Measurements from ENCODE around the gene ZNF440. TPM values are rescaled to one million over a fixed set of nuclear protein-coding genes. Genes with fewer than 3 reads are reported as not detected.
"Not testable (repeated sequence)": the region's sequence is repeated elsewhere in the genome, so short reads cannot be mapped to it uniquely, and the experiment has no call there.

The ZNF440 gene
- total RNA-seq: 20.9 TPM

DNA sequence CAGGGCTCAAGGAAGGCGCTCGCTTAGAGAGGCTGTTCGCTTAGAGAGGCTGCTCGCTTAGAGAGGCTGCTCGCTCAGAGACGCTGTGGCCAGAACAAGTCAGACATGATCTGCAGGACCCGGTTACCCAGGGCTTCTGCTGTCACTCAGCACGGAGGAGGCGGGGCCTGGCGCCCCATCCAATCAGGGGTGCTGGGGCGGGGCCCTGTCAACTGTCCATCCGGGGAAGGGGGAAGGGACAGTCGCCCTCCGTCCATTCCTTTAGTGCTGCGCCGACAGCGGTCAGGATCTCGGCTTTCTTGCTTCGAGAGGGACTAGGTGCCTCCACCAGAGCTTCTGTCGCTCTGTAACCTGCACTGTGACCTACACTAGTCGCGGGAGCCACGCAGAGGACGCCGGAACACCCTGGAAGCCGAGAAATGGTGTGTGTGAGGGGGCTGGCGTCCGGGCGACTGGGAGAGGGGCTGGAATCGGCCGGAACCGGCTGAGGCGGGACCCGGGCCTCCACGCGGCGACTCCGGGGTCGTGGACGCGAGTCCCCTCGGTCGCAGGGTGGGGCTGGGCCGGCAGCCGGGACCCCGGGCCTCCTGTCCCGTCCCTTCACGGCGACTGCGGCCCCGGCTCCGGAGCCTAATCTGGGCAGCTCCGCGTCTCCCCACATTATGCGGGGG, at the start of gene ZNF440:
Gene ZNF440 (plus strand): TSS at position 245 of the 671 bp plus-strand sequence. CDS start 175 bp downstream, at position 420.
- peak; percentile 98 for DNase-seq

GRCh38 chr19:11766597-11767591, 47.2 kb upstream of the ZNF440 start, which contains the start of gene ZNF441:
Gene ZNF441 (plus strand): TSS chr19:11767000. CDS start chr19:11767194, 194 bp downstream.
- peak; percentile 96 for DNase-seq

DNA sequence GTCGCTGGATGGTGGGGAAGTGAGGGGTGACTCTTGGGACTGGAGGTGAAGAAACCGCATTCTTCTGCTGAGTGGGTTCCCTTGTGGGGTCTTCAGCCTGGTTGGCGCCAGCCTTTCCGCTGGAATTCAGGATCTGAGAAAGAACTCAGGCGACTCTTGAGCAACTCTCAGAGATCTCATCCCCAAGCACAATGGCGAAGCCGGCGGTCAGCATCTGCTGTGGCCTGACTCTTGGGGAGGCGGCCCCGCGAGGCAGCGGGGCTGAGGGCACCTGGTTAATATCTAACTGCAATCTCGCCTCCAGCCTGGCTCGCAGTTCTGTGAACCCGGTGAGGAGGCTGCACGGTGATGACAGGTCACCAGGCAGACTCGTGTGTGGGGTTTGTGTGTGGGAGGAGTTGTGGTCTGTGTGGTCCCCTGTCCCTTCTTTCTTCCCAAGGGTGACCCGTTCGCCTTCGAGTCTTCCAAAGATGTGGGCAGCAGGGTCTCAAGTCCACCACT, 46.4 kb upstream of the ZNF440 start:
- DNase-seq: no peak

DNA sequence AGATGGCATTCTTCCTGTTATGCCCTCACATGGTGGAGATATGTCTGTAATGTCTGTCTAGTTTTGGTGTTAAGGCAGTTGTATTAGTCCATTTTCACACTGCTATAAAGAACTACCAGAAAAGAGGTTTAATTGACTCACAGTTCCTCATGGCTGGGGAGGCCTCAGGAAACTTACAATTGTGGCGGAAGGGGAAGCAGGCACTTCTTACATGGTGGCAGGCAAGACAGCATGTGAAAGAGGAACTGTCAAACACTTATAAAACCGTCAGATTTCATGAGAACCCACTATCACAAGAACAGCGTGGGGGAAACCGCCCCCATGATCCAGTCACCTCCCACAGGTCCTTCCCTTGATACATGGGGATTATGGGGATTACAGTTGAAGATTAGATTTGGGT, 44.1 kb upstream of the ZNF440 start:
- no peak for DNase-seq

GRCh38 chr19:11771520-11771919, 42.6 kb upstream of the ZNF440 start:
- DNase-seq: not testable (repeated sequence)

DNA sequence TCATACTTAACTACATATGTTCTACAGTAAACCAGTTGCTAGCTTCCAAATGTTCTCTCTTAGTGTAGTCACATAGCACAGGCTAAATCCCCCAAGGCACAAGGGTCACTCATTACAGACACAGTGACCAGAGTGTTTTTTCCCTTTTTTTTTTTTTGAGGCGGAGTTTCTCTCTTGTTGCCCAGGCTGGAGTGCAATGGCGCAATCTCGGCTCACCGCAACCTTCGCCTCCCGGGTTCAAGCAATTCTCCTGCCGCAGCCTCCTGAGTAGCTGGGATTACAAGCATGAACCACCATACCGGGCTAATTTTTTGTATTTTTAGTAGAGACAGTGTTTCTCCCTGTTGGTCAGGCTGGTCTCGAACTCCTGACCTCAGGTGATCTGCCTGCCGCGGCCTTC, 37.4 kb upstream of the ZNF440 start:
- not testable (repeated sequence) for DNase-seq

DNA sequence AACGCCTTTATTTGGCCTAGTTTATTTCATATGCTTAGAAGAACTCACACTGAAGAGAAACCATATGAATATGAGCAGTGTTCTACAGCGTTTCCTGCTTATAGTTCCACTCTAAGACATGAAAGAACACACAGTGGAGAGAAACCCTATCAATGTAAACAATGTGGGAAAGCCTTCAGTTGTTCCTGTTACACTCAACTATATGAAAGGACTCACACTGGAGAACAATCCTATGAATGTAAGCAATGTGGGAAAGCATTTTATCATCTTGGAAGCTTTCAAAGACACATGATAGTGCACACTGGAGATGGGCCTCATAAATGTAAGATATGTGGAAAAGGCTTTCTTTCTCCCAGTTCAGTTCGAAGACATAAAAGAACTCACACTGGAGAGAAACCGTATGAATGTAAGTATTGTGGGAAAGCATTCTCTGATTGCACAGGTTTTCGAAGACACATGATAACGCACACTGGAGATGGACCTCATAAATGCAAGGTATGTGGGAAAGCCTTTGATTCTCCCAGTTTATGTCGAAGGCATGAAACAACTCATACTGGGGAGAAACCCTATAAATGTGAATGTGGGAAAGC, 33.5 kb upstream of the ZNF440 start:
- no peak for DNase-seq

GRCh38 chr19:11781295-11782057, 32.6 kb upstream of the ZNF440 start:
- no peak for DNase-seq

DNA sequence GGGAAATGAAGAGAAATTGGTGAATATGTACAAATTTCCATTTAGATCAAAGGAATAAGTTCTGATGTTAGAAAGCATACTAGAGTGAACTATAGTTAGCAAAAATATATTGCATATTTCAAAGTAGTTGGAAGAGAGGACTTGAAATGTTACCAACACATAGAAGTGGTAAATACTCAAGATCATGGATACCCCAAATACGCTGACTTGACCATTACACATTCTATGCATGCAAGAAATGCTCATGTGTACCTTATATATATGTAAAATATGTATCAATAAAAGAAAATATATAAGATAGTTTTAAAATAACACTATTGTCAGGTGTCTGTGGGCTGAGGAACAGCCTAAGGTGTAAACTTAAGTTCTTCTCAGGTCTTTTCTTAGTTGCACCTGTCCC, 30.3 kb upstream of the ZNF440 start:
- DNase-seq: no peak

DNA sequence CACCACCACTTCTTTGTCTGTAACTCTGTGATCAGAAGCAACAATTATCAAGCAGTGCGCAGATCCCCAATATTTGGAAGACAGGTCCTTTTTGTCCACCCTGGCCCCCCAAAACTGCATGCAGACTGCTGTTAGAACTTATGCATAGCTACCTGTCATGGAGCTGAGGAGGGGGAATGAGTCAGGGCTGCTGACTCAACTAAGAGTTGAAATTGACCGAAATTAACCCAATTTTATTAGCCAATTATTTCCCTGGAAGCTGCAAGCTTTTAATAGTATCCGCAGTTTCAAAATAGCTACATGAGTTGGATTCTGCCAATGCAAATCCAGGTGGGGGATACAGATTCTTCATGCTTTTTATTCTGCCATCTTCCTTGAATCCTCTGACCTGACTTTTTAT, 29.7 kb upstream of the ZNF440 start:
- DNase-seq: no peak

DNA sequence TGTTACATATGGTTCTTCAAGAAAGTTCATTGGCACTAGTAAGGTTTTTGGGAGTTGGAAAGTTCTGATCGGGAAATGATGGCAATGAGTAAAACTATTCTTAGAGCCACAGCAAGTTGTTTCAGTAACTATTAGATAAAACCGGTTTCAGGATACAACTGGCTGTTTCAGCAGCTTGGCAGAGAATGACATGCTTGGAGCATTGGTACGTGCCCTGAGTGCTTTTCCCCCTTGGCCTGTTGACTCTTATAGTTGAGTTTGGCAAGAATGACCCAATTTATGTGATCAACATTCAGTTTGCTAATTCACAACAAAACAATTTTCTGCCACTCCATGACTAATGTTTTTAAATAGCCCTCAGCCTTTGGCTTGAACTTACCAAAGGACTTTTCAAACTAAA, 26.5 kb upstream of the ZNF440 start:
- DNase-seq: no peak

DNA sequence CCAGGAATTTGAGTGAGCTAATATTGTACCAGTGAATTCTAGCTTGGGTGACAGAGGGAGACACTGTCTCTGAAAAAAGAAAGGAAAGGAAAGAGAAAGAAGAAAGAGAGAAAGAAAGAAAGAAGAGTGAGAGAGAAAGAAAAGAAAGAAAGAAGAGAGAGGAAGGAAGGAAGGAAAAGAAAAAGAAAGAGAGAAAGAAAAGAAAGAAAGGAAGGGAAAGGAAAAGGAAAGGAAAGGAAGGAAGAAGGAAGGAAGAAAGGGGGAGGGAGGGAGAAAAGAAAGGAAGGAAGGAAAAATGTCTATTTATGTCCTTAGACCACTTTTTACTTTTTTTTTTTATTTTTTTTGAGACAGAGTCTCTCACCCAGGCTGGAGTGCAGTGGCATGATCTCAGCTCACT, 21.1 kb upstream of the ZNF440 start:
- DNase-seq: no peak

DNA sequence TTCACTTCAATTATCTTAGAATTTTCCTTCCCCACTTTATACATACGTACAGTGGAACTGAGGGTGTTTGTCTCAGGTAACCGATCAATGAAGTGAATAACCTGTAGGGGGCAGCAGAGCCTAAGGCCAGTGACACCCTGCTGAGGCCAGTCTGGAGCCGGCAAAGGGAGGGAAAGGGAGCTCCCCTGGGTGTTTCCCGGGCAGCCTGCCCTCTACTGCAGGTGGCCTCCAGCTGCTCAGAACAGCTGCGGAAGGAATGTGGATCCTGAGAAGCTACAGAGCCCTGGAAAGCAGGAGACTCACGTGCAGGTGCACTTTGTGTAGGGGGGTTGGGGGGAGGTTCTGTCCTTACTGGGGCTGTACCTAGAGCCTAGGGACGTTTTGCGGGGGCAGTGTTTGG, 16.6 kb upstream of the ZNF440 start:
- DNase-seq: peak; percentile 63

- peak; percentile 88 for DNase-seq
Observed at GRCh38 chr19:11798391-11799330, 15.4 kb upstream of the ZNF440 start, which contains the start of gene ZNF491. Gene ZNF491 (plus strand): TSS chr19:11798523. CDS start chr19:11805954, 7,431 bp downstream.

DNA sequence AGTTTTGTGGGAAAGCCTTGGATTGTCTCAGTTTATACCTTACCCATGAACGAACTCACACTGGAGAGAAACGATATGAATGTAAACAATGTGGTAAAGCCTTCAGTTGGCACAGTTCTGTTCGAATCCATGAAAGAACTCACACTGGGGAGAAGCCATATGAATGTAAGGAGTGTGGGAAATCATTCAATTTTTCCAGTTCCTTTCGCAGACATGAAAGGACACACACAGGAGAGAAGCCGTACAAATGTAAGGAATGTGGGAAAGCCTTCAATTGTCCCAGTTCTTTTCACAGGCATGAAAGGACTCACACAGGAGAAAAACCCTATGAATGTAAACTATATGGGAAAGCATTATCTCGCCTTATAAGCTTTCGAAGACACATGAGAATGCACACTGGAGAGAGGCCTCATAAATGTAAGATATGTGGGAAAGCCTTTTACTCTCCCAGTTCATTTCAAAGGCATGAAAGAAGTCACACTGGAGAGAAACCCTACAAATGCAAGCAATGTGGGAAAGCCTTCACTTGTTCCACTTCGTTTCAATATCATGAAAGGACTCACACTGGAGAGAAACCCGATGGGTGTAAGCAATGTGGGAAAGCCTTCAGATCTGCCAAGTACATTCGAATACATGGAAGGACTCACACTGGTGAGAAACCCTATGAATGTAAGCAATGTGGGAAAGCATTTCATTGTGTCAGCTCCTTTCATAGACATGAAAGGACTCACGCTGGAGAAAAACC, 7.5 kb upstream of the ZNF440 start:
- DNase-seq: no peak

GRCh38 chr19:11807099-11807380, 7.0 kb upstream of the ZNF440 start:
- DNase-seq: no peak

GRCh38 chr19:11813703-11814028, 407 bp upstream of the ZNF440 start:
- DNase-seq: no peak

DNA sequence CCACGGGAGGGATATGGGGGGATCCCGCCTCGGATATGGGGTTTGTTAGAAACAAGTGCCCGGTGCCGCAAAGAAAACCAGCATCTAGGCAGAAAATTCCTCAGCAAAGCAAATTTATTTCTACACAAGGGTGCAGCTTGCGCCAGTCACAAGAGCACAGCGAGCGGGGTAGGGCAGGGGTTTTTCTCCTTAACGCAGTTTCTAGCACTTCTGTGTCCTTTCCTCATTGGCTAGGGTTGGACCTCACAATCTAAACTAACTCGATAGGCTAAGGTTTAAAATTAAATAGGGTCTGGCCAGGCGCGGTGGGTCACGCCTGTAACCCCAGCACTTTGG, 595 bp downstream of the ZNF440 start:
- DNase-seq: no peak

DNA sequence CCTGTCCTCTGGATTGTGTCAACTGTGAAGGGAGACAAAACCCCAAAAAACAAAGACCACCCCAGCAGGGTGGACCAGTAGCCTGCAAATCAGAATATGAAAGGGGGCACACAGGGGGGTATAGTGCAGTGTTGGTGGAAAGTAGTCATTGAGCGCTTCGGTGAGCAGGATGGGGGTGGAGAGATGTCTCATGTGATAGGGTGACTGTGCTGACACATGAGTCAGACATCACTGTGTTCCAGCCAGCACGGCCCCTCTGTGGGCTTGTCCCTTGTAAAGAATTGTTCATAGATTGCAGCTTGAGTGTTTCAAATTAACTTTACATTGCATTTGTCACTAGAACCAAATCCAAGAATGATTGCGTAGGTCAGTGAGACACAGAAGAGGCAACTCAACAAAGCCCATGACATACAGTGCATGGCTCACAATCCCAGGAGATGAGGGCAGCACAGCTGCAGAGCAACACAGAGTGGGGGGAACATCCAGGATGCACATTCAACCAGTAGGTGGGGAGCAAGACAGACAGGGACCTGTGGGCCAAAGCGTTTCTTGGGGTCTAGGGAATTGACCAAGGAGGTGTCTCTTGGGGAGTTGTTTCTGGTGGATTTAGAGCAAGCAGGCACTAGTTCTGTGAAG, 7.5 kb downstream of the ZNF440 start:
- DNase-seq: no peak
